ENCODE data around the gene NLRX1. TPM values are rescaled to one million over a fixed set of nuclear protein-coding genes. Genes with fewer than 3 reads are reported as not detected.

NLRX1 gene
- polyA plus RNA-seq, 1 experiment, result 19.4 TPM

DNA sequence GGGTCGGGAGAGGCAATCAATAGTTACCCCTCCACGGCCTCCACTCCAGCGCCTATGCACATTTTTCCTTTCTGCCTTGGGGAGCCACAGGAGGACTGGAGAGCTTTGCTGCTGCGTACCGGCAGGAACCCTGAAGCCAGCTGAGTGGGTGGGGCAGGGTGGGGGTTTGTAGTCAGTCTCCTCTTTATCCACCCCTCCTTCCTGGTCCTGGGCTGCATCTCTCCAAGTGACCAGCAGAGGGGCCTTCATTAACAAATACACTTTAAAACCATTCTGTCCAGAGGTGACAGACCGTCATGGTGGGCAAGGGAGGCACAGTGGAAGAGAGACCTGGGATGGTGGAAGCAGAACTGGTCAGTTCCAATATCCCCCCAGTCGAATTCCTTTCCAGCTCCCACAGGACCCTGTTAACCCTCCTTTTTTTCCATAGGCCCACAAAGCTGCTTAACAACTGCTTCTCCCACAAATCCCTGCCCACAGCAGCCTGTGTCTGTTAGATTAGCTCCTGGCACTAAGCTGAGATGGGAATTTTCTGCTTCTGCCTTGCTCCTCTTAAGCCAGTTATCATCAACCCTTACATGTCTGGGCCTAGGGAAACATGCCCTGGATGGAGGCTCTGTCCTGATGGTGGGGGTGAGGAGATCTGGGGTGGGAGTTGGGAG, 23.6 kb upstream of the NLRX1 start:
- TF ChIP-seq, protein P1, sequence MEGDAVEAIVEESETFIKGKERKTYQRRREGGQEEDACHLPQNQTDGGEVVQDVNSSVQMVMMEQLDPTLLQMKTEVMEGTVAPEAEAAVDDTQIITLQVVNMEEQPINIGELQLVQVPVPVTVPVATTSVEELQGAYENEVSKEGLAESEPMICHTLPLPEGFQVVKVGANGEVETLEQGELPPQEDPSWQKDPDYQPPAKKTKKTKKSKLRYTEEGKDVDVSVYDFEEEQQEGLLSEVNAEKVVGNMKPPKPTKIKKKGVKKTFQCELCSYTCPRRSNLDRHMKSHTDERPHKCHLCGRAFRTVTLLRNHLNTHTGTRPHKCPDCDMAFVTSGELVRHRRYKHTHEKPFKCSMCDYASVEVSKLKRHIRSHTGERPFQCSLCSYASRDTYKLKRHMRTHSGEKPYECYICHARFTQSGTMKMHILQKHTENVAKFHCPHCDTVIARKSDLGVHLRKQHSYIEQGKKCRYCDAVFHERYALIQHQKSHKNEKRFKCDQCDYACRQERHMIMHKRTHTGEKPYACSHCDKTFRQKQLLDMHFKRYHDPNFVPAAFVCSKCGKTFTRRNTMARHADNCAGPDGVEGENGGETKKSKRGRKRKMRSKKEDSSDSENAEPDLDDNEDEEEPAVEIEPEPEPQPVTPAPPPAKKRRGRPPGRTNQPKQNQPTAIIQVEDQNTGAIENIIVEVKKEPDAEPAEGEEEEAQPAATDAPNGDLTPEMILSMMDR (IDR thresholded peaks at IDR 0.05; ENCODE audit: insufficient read depth, low read depth, low read length), result peak; percentile 83
- Histone ChIP-seq H3K4me3 (ENCODE audit: low read depth, low read length) (no peak overlapping the region), H3K36me3 (ENCODE audit: control insufficient read depth, insufficient read depth, low read length) (no peaks in the 10 kb centered on the region), H3K27me3 (ENCODE audit: control insufficient read depth, insufficient read depth, low read length) (peaks cover 3% of the 10 kb centered on the region; the same call in 1 of the 2 replicates)
- ChIA-PET POLR2A (interaction anchor here (0.6 kb wide), 2 partner anchors 23 to 47 kb away, joined by 3 to 7 read pairs; partner anchors contain the start of gene HINFP), CTCF (interaction anchor here (0.6 to 5.3 kb wide), 26 partner anchors 10 to 236 kb away, joined by 3 to 34 read pairs (median 4); partner anchors contain the start of genes C2CD2L, CBL, DPAGT1 and USP2)
- peak; percentile 16 for DNase-seq (ENCODE audit: low read depth)

GRCh38 chr11:119145551-119145950, 23.0 kb upstream of the NLRX1 start:
- H3K4me3 ChIP-seq (ENCODE audit: low read depth, low read length), result no peak overlapping the region
- DNase-seq (ENCODE audit: low read depth), result no peak
- H3K27me3 ChIP-seq (ENCODE audit: control insufficient read depth, insufficient read depth, low read length), result peaks cover 9% of the 10 kb centered on the region
- TF ChIP-seq, protein P1 (IDR thresholded peaks at IDR 0.05; ENCODE audit: insufficient read depth, low read depth, low read length), result no peak
- no peaks in the 10 kb centered on the region for H3K36me3 ChIP-seq (ENCODE audit: control insufficient read depth, insufficient read depth, low read length)
- CTCF ChIA-PET, result interaction anchor here (0.6 to 5.3 kb wide), 27 partner anchors 9 to 234 kb away, joined by 3 to 34 read pairs (median 4); partner anchors contain the start of genes C2CD2L, CBL and DPAGT1
- POLR2A ChIA-PET, result interaction anchor here (0.6 kb wide), 1 partner anchor 24 kb away, joined by 3 read pairs; the partner anchor contains the start of gene HINFP

- TF ChIP-seq, protein P1 (IDR thresholded peaks at IDR 0.05; ENCODE audit: insufficient read depth, low read depth, low read length), result no peak
- Histone ChIP-seq H3K36me3 (ENCODE audit: control insufficient read depth, insufficient read depth, low read length) (no peaks in the 10 kb centered on the region), H3K4me3 (ENCODE audit: low read depth, low read length) (no peak overlapping the region), H3K27me3 (ENCODE audit: control insufficient read depth, insufficient read depth, low read length) (peaks cover 17% of the 10 kb centered on the region)
- POLR2A ChIA-PET, result no interaction called here
- DNase-seq (ENCODE audit: low read depth), result no peak
- CTCF ChIA-PET, result interaction anchor here (0.9 to 2.3 kb wide), 5 partner anchors 12 to 333 kb away, joined by 3 to 12 read pairs (median 5); partner anchors contain the start of gene DPAGT1
Measured at GRCh38 chr11:119147604-119148333, 20.8 kb upstream of the NLRX1 start.

DNA sequence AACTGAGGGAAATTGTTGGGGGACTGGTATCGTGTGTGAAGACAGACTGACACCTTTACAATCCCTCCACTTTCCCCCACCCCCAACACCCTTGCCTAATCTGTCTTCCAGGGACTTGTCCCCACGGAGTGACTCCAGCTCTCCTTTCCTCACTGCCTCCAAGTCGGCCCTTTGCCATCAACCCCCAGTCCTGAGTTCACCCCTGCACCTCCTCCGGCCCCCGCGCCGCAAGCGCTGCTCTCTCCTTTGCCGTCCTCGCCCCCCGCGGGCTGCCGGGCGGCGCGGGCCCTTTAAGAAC, 19.9 kb upstream of the NLRX1 start:
- TF ChIP-seq, protein P1 (IDR thresholded peaks at IDR 0.05; ENCODE audit: insufficient read depth, low read depth, low read length), result no peak
- DNase-seq (ENCODE audit: low read depth), result no peak
- Histone ChIP-seq H3K27me3 (ENCODE audit: control insufficient read depth, insufficient read depth, low read length) (peaks cover 17% of the 10 kb centered on the region), H3K36me3 (ENCODE audit: control insufficient read depth, insufficient read depth, low read length) (no peaks in the 10 kb centered on the region), H3K4me3 (ENCODE audit: low read depth, low read length) (peak overlapping the region; percentile 54)
- CTCF ChIA-PET, result interaction anchor here (0.6 to 2.4 kb wide), 5 partner anchors 8 to 48 kb away, joined by 3 to 12 read pairs (median 6); no protein-coding TSS in a partner anchor
- POLR2A ChIA-PET, result interaction anchor here (0.9 kb wide), 1 partner anchor 53 kb away, joined by 3 read pairs; a partner anchor contains a TSS
